ENCODE data around the gene DIRAS1. TPM values are rescaled to one million over a fixed set of nuclear protein-coding genes. Genes with fewer than 3 reads are reported as not detected.
A peak's percentile ranks its signal among the peaks of the same experiment; 100 is the strongest.

DIRAS1 gene
- total and polyA plus RNA-seq, 2 of the 8 experiments (the other 6 are each of a cell fraction or from before 2014, with no cell fraction given), result 20.2 to 22.3 TPM

GRCh38 chr19:2740314-2740656, 19.1 kb upstream of the DIRAS1 start:
- FAIRE-seq, result no peak
- H2AFZ ChIP-seq (ENCODE audit: low read length), result no peak overlapping the region
- no peak for DNase-seq (ENCODE audit: low read depth in 1 of 2, low spot score in 2 of 2)
- TF ChIP-seq CBX8 (IDR thresholded peaks at IDR 0.05; ENCODE audit: borderline replicate concordance, low read depth, low read length) (no peak), CREB1 (IDR thresholded peaks at IDR 0.05) (no peak), ATF2 (IDR thresholded peaks at IDR 0.05; ENCODE audit: low read length) (no peak), CTBP2 (IDR thresholded peaks at IDR 0.05; ENCODE audit: borderline replicate concordance, insufficient read depth, insufficient read length, low read length) (no peak), EP300 (IDR thresholded peaks at IDR 0.05; ENCODE audit: borderline replicate concordance in 1 of 2, low read depth in 2 of 2, low read length in 2 of 2) (no peak), CBX5 (IDR thresholded peaks at IDR 0.05; ENCODE audit: low read depth, low read length) (no peak), POLR2A (IDR thresholded peaks at IDR 0.05; ENCODE audit: control extremely low read depth in 1 of 2, low read depth in 2 of 2, low read length in 2 of 2) (no peak), GTF2F1 (IDR thresholded peaks at IDR 0.05; ENCODE audit: borderline replicate concordance, low read depth, low read length) (no peak), FOSL1 (IDR thresholded peaks at IDR 0.05; ENCODE audit: insufficient read depth, low read depth, low read length) (no peak), CHD1 (IDR thresholded peaks at IDR 0.05; ENCODE audit: low read depth, low read length) (no peak), ASH2L (IDR thresholded peaks at IDR 0.05; ENCODE audit: low read length) (no peak), RBBP5 (IDR thresholded peaks at IDR 0.05; ENCODE audit: borderline replicate concordance, low read depth, low read length) (no peak)

More at GRCh38 chr19:2740314-2740656, 19.1 kb upstream of the DIRAS1 start:
- H3K4me3 ChIP-seq (ENCODE audit: extremely low read depth in 1 of 4, insufficient read depth in 2 of 4, low read depth in 3 of 4, low read length in 4 of 4), result no peak overlapping the region
- no peak overlapping the region for H3K27ac ChIP-seq (ENCODE audit: low read depth, low read length)
- 0 out of 2 replicates have a peak, but pooled peaks cover 5% of the 10 kb centered on the region for H3K23me2 ChIP-seq (ENCODE audit: low read depth, low read length)
- no peak overlapping the region for H3K9ac ChIP-seq (replicated peaks in 1 of 4; ENCODE audit: extremely low read depth in 1 of 4, low read depth in 3 of 4, low read length in 3 of 4)
- no peak overlapping the region for H3K18ac ChIP-seq (ENCODE audit: extremely low read depth, low read length)
- peak overlapping the region in 1 of 2 experiments; percentile 24; a peak in 1 of 4 replicates for H3K4me2 ChIP-seq (ENCODE audit: insufficient read depth in 1 of 2, low read depth in 2 of 2, low read length in 2 of 2)
- H4K5ac ChIP-seq (ENCODE audit: insufficient read length, low read depth, low read length), result no peak overlapping the region
- H3K4ac ChIP-seq (replicated peaks; ENCODE audit: insufficient read length, low read depth, low read length), result no peak overlapping the region
- H2AK5ac ChIP-seq (ENCODE audit: low read depth, low read length), result no peak overlapping the region
- peaks cover 3 to 16% (median 8%) of the 10 kb centered on the region in 4 experiments; a peak in 6 of 8 replicates for H3K36me3 ChIP-seq (ENCODE audit: control insufficient read depth in 2 of 4, insufficient read depth in 4 of 4, low read length in 3 of 4)
- no peaks in the 10 kb centered on the region for H3K79me1 ChIP-seq (ENCODE audit: low read depth, low read length)
- H2BK5ac ChIP-seq (ENCODE audit: low read depth, low read length), result no peak overlapping the region
- no peak overlapping the region for H4K8ac ChIP-seq (ENCODE audit: extremely low read depth, insufficient read depth, low read length)
- no peak overlapping the region for H3K56ac ChIP-seq (replicated peaks; ENCODE audit: insufficient read length, low read depth, low read length)
- ChIA-PET CTCF (ENCODE audit: partially characterized antibody) (interaction anchor here (0.9 to 3.7 kb wide), 4 partner anchors 9 to 131 kb away, joined by 3 to 14 read pairs (median 13); no protein-coding TSS in a partner anchor), POLR2A (ENCODE audit: partially characterized antibody) (interaction anchor here (0.8 to 1.7 kb wide), 6 partner anchors 17 to 159 kb away, joined by 3 to 8 read pairs (median 4); no protein-coding TSS in a partner anchor)
- no peaks in the 10 kb centered on the region for H3K9me3 ChIP-seq (ENCODE audit: insufficient read depth in 2 of 2, low read depth in 1 of 2, low read length in 1 of 2)
- H2BK15ac ChIP-seq (ENCODE audit: low read length), result no peak overlapping the region
- no peak overlapping the region for H3K14ac ChIP-seq (ENCODE audit: insufficient read length)
- peaks cover 1 to 14% of the 10 kb centered on the region in 2 experiments for H4K20me1 ChIP-seq (replicated peaks in 1 of 2; ENCODE audit: control insufficient read depth in 1 of 2, insufficient read depth in 2 of 2, low read length in 2 of 2)
- no peaks in the 10 kb centered on the region for H3K4me1 ChIP-seq (replicated peaks in 1 of 4; ENCODE audit: control insufficient read depth in 3 of 4, insufficient read depth in 4 of 4, low read length in 3 of 4)
- H2BK20ac ChIP-seq (ENCODE audit: low read length), result no peak overlapping the region
- H3K27me3 ChIP-seq (replicated peaks in 1 of 4; ENCODE audit: control insufficient read depth in 3 of 4, extremely low read depth in 1 of 4, insufficient read depth in 3 of 4, low read length in 3 of 4), result no peaks in the 10 kb centered on the region
- 47% methylated on average over 13 of the region's 13 CpGs; no CpG with 5 or more reads in 1 of the 2 experiments for WGBS, 2 experiments (ENCODE audit: extremely low coverage in 1 of 2, insufficient coverage in 1 of 2, insufficient read length in 1 of 2, insufficient replicate concordance in 2 of 2, low coverage in 1 of 2, low lambda C conversion rate in 2 of 2, missing lambda C conversion rate in 1 of 2)
- H3K23ac ChIP-seq (ENCODE audit: insufficient read length), result no peak overlapping the region
- H2BK12ac ChIP-seq (ENCODE audit: low read depth, low read length), result no peak overlapping the region
- peaks cover 0 to 2% of the 10 kb centered on the region in 2 experiments; a peak in 1 of 4 replicates for H3K79me2 ChIP-seq (ENCODE audit: control insufficient read depth in 1 of 2, insufficient read depth in 2 of 2, low read length in 2 of 2)
- no peak overlapping the region for H2BK120ac ChIP-seq (replicated peaks; ENCODE audit: low read depth, low read length)
- H4K91ac ChIP-seq (replicated peaks; ENCODE audit: insufficient read length, low read length), result no peak overlapping the region

All from H1 (cell line).